NCI-H2029 (cell line): ENCODE measurements around the gene GALNT7.
"Not testable (repeated sequence)": the region's sequence is repeated elsewhere in the genome, so short reads cannot be mapped to it uniquely, and the experiment has no call there.

ENCODE experiments used
- DNase-seq: peaks from one replicate; lab custom pipeline; 2025; lab: John Stamatoyannopoulos, UW

GALNT7 gene

DNA sequence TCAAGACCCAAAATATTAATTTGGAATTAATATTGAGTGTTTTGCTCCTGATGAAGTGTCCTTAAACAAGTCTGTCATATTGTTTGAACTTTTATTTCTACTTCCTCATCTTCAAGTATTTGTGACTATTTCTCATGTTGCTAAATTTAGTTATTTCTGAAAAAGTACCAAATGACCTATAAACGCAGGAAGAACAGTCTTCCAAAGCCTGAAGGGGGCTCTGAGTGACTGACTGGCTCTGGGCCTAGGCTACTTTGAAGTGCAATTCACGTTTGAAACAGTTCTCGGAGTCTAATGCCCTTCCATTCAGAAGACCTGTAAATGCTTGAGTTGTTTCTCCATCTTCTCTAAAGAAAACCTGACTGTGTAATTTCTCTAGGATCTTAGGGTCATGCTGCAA, 26.5 kb downstream of the GALNT7 start:
- DNase-seq = no peak

DNA sequence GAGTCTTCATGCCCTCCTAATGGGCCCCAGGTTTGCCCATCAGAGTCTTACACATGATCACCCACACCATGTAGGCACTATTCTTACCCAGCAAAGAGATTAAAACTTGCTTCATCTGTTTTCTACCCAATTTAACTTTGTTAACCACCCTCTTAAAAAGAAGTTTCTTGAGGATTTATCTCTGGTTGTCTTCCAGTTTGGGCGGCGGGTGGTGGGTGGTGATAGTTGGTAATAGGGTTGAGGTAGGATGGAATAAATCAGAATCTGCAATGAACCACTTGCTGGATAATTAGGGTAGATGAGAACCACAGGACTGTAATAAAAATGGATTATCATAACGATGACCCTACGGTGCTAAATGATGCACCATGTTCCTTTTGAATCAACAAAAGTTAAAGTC, 30.9 kb downstream of the GALNT7 start:
- DNase-seq = no peak

DNA sequence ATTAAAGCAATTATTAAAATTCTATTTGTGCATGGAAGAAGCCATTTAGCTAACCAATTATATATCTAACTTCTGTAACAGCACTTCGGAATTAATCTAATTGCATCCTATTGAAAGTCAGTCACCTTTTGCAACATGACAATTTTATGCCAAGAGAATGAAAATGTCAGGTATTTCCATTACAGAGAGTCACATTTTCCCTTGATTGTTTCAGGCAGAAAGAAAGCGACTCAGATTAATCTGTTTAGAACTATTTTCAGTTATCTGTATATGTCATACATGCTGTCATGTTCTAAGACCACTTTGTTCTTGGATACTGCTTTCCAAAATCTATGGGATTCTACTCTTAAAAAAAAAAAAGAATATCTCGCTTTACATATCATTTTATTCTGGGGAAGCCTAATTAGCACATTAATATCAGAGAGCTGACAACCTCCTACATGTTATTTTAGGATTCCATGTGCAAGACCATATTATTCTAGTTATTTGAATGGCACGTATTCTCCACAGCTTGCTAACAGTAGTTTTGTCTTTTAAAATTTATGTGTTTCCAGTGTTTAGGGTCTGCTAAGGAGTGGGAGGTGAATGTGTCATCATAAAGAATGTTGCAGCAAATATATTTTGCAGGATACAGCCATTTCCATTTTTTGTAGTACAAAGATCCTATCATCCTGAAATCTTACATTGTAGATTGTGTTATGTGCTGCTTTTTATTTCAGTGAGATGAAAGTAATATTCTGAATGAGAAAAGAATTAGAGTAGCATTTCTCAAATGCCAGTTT, 31.7 kb downstream of the GALNT7 start:
- no peak for DNase-seq

- DNase-seq = no peak
Observed at GRCh38 chr4:173202395-173202794, 33.8 kb downstream of the GALNT7 start.

DNA sequence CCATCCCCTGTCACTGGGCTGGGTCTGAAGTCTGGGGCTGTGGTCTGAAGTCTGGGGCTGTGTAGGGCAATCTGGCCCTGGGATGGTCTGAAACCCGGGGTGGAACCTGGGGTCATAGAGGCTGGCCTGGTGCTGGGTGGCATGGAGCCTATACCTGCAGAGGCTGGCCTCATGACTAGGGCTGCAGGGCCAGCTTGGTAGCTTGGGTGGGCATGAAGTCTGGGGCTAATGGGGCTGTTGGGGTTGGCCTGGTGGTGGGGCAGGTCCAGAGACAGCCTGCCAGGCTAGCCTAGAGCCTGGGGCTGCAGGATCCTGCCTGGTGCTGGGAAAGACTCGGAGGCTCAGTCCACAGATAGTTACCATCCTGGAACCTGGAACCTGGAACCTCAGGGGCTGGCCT, 37.0 kb downstream of the GALNT7 start:
- DNase-seq = no peak

DNA sequence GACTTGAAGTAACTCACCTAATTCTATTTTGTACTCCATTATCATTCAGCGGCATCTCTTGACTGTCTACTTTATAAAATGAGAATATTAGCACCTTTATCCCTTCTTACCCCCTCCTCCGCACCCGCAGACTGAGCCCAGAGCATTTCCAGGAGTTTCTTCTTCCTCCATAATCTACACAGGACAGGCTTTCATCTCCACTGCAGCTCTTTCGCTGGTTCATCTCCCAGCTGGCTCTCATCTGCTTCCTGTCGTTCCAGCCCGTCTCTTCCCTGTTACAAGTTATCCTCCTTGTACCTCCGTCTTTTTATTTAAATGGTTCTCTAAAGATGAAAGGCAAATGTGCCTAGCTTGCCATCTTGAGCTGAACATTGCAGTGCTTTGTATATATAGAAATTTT, 39.8 kb downstream of the GALNT7 start:
- DNase-seq = no peak

GRCh38 chr4:173211222-173211621, 42.6 kb downstream of the GALNT7 start:
- no peak for DNase-seq

GRCh38 chr4:173211838-173212237, 43.2 kb downstream of the GALNT7 start:
- no peak for DNase-seq

GRCh38 chr4:173212379-173212778, 43.8 kb downstream of the GALNT7 start:
- no peak for DNase-seq

DNA sequence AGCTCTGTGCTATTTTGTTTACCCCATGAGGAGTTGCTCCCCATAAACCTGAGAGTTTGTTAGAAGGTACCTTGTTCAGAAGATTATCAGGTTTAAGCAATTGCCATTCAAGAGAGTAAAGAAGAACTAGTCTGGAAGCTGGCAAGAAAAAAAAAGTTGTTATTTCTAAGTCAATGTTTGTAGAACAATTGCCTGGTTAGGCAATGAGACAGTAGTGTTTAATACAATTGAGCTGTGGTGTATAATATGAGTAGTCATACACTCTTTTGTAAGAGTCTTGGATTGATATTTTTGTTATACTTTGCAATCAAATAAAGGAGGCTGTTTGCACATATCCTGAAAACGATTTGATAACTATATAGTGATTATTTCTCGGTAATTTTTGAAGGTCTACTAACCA, 44.7 kb downstream of the GALNT7 start:
- no peak for DNase-seq

- DNase-seq = no peak
Observed at GRCh38 chr4:173214231-173214630, 45.6 kb downstream of the GALNT7 start.

GRCh38 chr4:173214661-173215060, 46.0 kb downstream of the GALNT7 start:
- DNase-seq = peak; percentile 51

GRCh38 chr4:173217075-173217474, 48.5 kb downstream of the GALNT7 start:
- DNase-seq = no peak

DNA sequence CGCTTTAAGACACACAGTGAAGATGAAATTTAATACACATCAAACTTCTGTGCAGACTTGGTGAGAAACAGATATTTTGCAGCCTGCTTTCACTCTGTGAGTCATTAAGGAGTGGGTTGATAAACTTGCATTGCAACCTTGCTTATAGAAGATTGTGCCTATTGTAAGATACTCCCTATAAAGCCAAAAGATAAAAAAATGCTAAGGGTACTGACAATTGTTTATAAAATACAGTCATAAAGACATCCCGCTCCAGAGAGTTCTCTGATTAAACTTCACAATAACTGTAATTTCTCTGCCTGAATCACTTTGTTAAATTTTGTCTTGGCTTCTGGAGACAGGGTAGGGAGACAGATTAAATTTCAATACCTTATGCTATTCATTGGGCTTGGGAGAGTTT, 49.1 kb downstream of the GALNT7 start:
- DNase-seq = no peak

DNA sequence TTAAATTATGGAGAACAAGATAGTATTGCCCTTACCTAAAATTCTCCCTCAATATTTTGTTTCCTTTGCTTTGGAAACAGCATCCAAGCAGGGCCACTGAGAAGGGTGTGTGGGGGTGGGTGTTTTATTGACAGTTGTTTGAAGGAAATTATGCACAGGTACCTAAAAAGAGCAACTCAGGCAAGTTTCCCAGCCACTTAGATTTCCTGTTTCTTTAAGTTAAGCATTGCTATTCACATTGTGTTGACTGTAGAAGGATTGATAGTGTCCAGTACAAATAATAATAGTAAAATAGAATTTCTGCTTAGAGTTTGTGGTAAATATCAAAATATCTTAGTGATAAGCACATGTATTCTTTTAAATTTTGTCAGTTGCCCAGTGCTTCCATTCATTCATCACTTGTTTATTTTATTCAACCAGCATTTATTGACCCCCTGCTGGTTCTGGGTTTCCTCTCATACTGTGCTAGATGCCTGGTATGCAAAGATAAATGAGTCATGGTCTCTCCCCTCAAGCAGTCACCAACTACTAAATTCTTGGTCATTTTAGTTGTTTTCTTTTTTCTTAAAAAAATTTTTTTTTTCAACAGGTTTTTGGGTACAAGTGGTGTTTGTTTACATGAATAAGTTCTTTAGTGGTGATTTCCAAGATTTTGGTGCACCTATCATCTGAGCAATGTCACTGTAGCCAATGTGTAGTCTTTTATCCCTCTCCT, 50.0 kb downstream of the GALNT7 start:
- DNase-seq = no peak

DNA sequence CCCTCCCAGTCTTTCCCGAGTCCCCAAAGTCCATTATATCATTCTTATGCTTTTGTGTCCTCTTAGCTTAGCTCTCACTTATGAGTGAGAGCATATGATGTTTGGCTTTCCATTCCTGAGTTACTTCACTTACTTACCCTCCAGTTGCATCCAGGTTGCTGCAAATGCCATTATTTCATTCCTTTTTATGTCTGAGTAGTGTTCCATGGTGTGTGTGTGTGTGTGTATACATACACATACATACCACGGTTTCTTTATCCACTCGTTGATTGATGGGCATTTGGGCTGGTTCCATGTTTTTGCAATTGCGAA, 50.5 kb downstream of the GALNT7 start:
- not testable (repeated sequence) for DNase-seq

- no peak for DNase-seq
Observed at GRCh38 chr4:173223743-173224142, 55.1 kb downstream of the GALNT7 start.

GRCh38 chr4:173226401-173226888, 57.8 kb downstream of the GALNT7 start:
- no peak for DNase-seq

DNA sequence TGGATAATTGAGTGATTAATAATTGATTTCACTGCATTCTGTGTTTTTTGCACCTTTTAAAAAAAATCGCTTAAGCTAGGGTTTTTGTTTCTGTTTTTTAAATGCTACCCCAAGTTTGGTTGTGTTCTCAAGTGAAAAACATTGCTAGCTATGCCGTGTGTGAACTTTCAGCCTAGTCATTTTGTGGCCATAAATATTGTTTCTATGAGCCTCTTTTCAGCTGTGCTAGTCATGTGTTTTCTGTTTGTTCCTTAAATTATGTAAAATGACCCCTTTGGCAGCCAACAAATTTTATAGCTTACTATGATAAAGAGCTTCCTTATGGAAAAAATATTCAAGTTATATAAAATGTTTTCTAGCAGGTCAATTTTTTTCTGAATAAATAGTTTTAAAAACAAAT, 59.1 kb downstream of the GALNT7 start:
- no peak for DNase-seq

DNA sequence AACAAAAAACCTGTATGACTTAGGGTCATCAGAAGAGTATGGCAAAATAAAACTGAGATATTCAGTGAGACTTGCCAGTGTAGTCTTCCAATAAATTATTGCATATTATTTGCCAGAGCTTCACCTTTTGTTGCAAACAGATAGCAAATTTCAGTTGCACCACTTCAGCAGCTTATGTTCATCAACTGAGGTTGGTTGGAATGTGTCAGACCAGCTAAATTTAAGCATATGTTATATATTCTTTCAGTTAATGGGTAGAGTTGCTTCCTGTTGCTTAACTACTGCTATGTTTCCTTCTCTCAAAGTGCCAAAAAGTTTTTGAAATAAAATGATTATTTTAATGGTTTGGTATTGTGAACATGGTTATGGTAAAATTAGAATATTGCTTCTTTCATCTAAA, 61.5 kb downstream of the GALNT7 start:
- DNase-seq = no peak

DNA sequence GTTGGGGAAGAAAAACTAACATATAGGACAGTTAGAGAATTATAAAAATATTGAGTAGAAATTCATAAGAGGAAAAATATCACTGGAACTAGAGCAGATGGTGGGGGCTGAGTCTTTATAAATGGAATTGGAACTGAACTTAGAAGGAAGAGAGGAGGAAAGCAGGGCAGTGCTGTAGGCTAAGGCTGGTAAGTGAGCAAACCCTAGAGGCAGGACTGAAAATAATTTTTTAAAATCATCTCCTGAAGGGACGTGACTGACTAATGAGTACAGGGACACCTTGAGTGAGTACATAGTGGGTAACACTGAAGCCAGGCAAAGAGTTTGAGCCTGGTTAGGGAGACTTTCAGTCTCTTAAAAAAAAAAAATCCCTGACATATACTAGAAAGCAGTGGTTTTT, 63.3 kb downstream of the GALNT7 start:
- DNase-seq = no peak

- DNase-seq = no peak
Observed at GRCh38 chr4:173233857-173234256, 65.2 kb downstream of the GALNT7 start.

- DNase-seq = no peak
Observed at GRCh38 chr4:173235050-173235449, 66.4 kb downstream of the GALNT7 start.

DNA sequence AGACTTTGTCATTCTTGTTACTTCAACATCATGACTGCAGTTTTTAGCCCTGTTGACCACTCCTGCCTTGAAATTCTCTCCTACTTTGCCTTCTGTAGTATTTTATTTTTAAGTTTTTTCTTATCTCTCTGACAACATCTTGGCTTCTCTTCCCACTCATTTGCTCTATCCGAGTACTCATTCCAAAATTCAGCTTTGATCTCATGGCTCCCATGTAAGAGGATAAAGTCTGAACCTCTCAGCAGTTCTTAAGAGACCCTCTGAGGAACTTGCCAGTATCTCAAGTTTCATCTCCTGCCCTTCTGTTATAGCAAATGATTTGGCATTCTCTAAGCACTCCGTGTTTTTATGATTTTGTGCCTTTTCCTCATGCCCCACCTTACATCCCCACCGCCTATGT, 67.7 kb downstream of the GALNT7 start:
- DNase-seq = no peak
